Inferior parietal cortex (tissue), 1 donor: ENCODE measurements around the gene CD109.
"Not testable (repeated sequence)": the region's sequence is repeated elsewhere in the genome, so short reads cannot be mapped to it uniquely, and the experiment has no call there.

ENCODE experiments used
- DNase-seq: peaks from one replicate; pipeline ENCODE4 v3.0.0-alpha.2; 2016; ENCODE audit errors: extremely low spot score

The CD109 gene

GRCh38 chr6:73791336-73791735, 95.3 kb downstream of the CD109 start:
- DNase-seq = no peak

GRCh38 chr6:73792738-73793137, 96.7 kb downstream of the CD109 start:
- DNase-seq = no peak

DNA sequence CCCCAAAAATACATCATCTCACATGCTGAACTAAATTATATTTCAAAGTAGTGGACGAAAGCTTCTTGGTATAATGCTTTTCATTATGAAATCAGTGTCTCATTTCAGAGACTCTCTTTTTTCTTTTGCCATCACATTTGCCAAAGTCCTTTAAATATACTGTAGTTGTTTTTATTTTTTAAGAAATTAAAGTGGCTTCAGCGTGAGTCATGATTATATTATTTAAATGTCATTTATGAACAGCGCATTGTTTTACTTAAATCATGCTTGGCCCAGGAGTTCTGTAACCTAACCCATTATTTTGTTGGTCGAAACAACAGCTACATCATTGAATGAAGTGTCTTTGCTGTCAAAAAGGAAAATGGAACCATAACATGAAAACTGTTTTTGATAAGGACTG, 100.9 kb downstream of the CD109 start:
- no peak for DNase-seq

- DNase-seq = no peak
These were observed 101.9 kb downstream of the CD109 start for GRCh38 chr6:73797861-73798260.

GRCh38 chr6:73798592-73798991, 102.6 kb downstream of the CD109 start:
- DNase-seq = peak; percentile 47

DNA sequence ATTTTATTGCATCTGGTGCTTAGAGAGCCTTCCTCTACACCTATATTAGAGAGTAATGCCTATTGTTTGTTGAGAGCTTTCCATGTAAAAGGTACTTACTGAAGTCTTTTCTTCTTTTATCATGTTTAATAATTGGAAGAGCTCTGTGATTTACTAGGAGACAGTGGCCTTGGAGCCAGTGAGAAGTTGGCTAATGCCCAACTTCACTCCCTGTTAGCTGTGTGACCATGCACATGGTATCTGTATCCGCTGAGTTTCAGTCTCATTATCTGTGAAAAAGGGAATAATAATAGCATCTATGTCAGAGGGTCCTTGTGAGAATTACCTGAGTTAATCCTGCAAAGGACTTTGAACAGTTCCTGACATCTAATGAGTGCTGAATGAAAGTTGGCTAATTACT, 105.0 kb downstream of the CD109 start:
- DNase-seq = no peak

DNA sequence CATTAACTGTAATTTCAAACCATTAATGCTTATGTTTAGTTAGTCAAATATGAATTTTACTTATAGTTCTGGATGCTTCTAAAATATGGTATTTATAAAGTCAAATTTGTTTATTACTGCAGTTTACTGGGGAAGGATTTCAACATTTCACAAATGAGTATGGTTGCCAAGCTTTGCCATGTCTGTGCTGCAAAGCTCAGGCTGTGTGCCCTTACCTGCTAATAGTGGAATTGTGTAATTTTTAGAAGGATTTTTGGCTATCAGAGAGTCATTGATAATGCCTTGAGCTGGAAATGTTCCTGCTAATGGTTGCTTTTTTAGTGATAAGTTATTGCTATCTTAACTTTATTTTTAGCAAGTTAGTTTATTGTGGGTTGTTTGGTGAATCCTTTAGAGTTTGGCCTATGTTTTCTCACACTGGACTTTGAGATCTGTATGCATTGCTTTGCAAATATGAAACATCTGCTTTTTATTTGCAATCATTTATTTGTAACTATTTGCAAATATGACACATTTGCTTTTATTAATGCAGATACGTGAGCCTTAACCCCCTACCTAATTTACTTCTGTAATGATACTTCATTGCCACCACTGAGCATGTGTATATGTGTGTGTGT, 105.8 kb downstream of the CD109 start:
- DNase-seq = no peak

DNA sequence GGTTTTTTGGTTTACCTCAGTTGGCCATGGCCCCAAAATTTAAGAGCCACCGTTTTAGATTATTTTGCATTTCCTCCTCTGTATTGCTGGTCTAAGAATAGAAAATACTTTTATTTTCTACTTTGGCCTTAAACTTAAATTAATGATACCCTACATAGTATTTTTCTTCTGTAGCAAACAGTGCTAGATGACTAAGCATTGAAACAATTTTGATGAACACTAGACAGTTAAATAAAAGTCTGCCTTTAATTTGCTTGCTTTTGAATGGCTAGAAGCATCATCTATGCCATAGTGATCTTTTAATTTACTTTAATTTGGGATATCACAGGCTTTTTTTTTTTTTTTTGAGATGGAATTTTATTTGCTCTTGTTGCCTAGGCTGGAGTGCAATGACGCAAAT, 106.4 kb downstream of the CD109 start:
- no peak for DNase-seq

- no peak for DNase-seq
These were observed 107.7 kb downstream of the CD109 start for GRCh38 chr6:73803562-73804241.

DNA sequence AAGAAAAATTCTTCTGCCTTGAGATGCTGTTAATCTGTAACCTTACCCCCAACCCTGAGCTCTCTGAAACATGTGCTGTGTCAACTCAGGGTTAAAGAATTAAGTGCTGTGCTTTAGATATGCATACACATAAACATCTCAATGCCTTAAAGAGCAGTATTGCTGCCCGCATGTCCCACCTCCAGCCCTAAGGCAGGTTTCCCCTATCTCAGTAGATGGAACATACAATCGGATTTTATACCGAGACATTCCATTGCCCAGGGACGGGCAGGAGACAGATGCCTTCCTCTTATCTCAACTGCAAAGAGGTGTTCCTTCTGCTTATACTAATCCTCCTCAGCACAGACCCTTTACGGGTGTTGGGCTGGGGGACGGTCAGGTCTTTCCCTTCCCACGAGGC, 109.2 kb downstream of the CD109 start:
- DNase-seq = not testable (repeated sequence)

DNA sequence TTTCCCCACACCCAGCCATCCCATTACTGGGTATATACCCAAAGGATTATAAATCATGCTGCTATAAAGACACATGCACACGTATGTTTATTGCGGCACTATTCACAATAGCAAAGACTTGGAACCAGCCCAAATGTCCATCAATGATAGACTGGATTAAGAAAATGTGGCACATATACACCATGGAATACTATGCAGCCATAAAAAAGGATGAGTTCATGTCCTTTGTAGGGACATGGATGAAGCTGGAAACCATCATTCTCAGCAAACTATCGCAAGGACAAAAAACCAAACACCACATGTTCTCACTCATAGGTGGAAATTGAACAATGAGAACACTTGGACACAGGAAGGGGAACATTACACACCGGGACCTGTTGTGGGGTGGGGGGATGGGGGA, 110.0 kb downstream of the CD109 start:
- not testable (repeated sequence) for DNase-seq

- no peak for DNase-seq
These were observed 115.7 kb downstream of the CD109 start for GRCh38 chr6:73811706-73812105.

GRCh38 chr6:73817253-73817652, 121.2 kb downstream of the CD109 start:
- DNase-seq = no peak

DNA sequence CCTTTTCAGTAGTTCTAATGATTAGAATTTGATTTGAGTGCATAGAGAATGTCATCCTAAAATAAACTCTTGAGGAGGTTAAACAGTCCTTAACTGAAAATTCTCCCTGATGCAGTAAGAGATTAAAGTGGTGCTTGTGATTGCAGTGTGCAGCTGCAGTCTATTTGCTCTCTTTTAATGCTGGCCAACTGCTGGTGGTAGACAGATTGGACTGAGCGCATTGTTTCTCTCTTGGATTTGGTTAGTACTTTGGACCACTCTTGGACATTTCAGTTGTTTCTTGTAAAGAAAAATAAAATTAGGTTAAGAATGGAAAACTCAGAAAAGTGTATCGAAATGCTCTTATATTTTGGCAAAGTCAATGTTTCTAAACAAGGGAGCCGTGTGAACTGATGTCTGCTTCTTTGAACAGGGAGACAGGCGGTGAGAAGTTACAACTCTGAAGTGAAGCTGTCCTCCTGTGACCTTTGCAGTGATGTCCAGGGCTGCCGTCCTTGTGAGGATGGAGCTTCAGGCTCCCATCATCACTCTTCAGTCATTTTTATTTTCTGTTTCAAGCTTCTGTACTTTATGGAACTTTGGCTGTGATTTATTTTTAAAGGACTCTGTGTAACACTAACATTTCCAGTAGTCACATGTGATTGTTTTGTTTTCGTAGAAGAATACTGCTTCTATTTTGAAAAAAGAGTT, 127.2 kb downstream of the CD109 start:
- no peak for DNase-seq

DNA sequence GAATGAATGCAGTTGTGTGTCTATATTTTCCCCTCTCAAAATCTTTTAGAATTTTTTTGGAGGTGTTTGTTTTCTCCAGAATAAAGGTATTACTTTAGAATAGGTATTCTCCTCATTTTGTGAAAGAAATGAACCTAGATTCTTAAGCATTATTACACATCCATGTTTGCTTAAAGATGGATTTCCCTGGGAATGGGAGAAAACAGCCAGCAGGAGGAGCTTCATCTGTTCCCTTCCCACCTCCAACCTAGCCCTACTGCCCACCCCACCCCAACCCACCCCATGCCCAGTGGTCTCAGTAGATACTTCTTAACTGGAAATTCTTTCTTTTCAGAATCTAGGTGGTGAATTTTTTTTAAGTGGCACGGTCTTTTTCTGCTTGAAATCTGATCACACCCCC, 127.8 kb downstream of the CD109 start:
- DNase-seq = no peak

DNA sequence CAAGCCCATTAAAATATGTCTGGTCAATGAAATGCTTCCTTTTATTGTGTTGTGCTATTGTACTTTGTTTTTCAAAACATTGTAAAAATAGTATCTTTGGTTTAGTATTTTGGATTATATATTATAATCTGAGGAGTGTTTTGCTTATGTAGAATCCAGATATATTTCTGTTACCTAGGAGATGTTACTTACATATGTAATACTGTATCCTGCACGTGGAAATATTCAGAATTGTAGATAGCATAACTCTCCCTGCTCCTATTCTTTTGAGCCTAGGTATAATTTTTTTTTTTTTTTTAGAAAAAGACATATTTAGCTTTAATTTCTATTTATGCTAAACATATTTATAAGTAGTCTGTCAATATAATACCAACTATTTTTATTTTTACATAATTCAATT, 130.6 kb downstream of the CD109 start:
- DNase-seq = no peak

GRCh38 chr6:73830119-73830518, 134.1 kb downstream of the CD109 start:
- no peak for DNase-seq

- DNase-seq = no peak
These were observed 136.3 kb downstream of the CD109 start for GRCh38 chr6:73832313-73832712.

GRCh38 chr6:73844696-73845095, 148.7 kb downstream of the CD109 start:
- not testable (repeated sequence) for DNase-seq

GRCh38 chr6:73851048-73851447, 155.0 kb downstream of the CD109 start:
- DNase-seq = not testable (repeated sequence)

DNA sequence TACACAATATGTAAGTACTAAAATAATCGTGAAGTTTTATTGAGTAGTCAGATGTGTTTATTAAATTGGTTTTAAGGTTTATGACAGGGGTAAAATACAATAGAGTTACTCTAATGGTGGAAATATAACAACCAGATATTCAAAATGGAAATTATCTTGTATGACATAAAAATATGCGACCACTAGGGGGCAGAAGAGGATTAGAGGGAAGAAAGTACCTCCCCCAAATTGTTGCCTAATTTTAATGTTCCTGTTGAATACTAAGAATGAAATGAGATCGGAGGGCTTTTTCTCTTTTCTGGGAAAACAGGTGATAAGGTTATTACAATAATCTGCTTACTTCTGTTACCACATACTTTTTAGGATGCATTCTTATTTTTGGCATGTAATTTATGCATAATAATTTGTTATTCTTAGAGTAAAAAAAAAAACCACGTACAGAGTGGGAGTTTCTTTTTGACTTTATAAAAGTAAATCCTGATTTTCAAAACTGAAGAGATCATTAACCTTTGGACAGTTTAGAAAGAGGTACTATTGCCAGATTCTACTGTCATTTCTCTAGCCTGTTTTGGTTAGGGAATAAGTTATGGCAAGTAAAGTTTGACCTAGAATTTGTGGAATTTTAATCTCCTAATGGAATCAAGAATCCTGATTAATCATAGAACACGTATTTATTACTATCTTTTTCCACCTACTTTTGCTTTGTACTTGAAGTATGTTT, 159.2 kb downstream of the CD109 start:
- DNase-seq = peak; percentile 79

DNA sequence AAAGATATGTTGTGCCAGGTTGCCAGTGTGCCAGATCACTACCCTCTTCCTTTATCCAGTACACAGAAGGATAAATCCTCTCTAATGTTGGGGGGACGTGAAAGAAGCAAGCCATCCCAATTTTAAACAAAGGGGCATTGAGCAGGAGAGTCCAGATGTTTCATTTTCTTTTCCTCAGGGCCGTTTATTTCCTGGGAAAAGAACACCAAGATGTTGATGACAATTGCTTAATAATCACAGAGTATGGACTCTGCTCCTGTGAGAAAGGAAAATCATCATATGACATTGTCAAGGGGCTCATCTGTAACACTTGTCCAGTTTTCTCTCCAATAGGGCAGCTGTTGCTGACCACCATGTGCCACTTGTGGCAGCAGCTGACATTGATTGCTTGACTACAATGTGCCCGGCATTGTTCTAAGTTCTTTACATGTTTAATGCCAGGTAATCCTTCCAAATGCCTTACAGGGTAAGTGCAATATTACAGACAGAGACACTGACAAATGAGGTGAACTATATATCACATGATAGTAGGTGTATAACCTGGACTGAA, 161.4 kb downstream of the CD109 start:
- DNase-seq = no peak
